Thoracic aorta (tissue), 2 donors: ENCODE results near the gene VEGFA. TPM values are rescaled to one million over a fixed set of nuclear protein-coding genes. Genes with fewer than 3 reads are reported as not detected.

Experiments
- ATAC-seq: fragments of 150-250 bp; one replicate; pipeline ENCODE4 v1.8.0; 2017; ENCODE audit warnings: low read depth; ENCODE audit not compliant: insufficient number of reproducible peaks, low FRiP score
- DNase-seq: peaks from one replicate; pipeline ENCODE4 v3.0.0-alpha.2; 2020; ENCODE audit warnings: low spot score
- H3K27ac ChIP-seq, 2 donors: fragments of 200-600 bp; sonication (generic); 1 replicate in 1 of 2; 2 replicates in 1 of 2; pipeline ENCODE4 v1.5.1; 2016; ENCODE audit warnings: mild to moderate bottlenecking in 2 of 2, moderate library complexity in 2 of 2
- H3K27me3 ChIP-seq: fragments of 200-600 bp; sonication (generic); replicated peaks from 2 replicates; pipeline ENCODE4 v1.6.0; 2016; ENCODE audit warnings: mild to moderate bottlenecking; ENCODE audit not compliant: insufficient read depth
- H3K36me3 ChIP-seq: fragments of 200-600 bp; sonication (generic); one replicate; pipeline ENCODE4 v1.5.1; 2016
- H3K4me1 ChIP-seq, 2 donors: fragments of 200-600 bp; sonication (generic); 1 replicate in 1 of 2; 2 replicates in 1 of 2; pipeline versions ENCODE4 v1.5.1 to v1.6.0; 2016; ENCODE audit warnings: low read depth in 2 of 2, mild to moderate bottlenecking in 1 of 2; ENCODE audit not compliant: control insufficient read depth in 1 of 2
- H3K4me3 ChIP-seq: fragments of 200-600 bp; sonication (generic); 2 replicates; pipeline ENCODE4 v1.5.1; 2016; ENCODE audit warnings: mild to moderate bottlenecking
- H3K9me3 ChIP-seq: fragments of 200-600 bp; sonication (generic); 2 replicates; pipeline ENCODE4 v1.5.1; 2016
- total RNA-seq, 2 donors: library from RNA; depleted of rRNA; stranded (reverse); fragments of >200 nt; gene quantifications; one replicate each; pipeline versions ENCODE4 v1.1.0 to v1.2.3, GENCODE V29; 2016
- TF ChIP-seq, protein P1 (sequence below): fragments of 200-600 bp; sonication (generic); IDR thresholded peaks from one replicate; pipeline ENCODE4 v1.5.1; 2019; ENCODE audit warnings: antibody characterized with exemption

Gene VEGFA
- total RNA-seq, 2 donors from 2014 or later, result 36.0 to 117 TPM

GRCh38 chr6:43796903-43797890, 27.2 kb downstream of the VEGFA start:
- TF ChIP-seq, protein P1, sequence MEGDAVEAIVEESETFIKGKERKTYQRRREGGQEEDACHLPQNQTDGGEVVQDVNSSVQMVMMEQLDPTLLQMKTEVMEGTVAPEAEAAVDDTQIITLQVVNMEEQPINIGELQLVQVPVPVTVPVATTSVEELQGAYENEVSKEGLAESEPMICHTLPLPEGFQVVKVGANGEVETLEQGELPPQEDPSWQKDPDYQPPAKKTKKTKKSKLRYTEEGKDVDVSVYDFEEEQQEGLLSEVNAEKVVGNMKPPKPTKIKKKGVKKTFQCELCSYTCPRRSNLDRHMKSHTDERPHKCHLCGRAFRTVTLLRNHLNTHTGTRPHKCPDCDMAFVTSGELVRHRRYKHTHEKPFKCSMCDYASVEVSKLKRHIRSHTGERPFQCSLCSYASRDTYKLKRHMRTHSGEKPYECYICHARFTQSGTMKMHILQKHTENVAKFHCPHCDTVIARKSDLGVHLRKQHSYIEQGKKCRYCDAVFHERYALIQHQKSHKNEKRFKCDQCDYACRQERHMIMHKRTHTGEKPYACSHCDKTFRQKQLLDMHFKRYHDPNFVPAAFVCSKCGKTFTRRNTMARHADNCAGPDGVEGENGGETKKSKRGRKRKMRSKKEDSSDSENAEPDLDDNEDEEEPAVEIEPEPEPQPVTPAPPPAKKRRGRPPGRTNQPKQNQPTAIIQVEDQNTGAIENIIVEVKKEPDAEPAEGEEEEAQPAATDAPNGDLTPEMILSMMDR, result no peak
- Histone ChIP-seq H3K4me1 (no peaks in the 10 kb centered on the region), H3K9me3 (no peaks in the 10 kb centered on the region), H3K27me3 (no peaks in the 10 kb centered on the region), H3K36me3 (no peaks in the 10 kb centered on the region), H3K27ac (no peak overlapping the region), H3K4me3 (no peak overlapping the region)
- ATAC-seq (no peak), DNase-seq (no peak)

- ATAC-seq, result no peak
- Histone ChIP-seq H3K4me3 (no peak overlapping the region), H3K27ac (no peak overlapping the region), H3K9me3 (no peaks in the 10 kb centered on the region), H3K36me3 (no peaks in the 10 kb centered on the region), H3K27me3 (no peaks in the 10 kb centered on the region), H3K4me1 (no peaks in the 10 kb centered on the region)
- no peak for DNase-seq
- TF ChIP-seq, protein P1, result no peak
Observed at GRCh38 chr6:43797919-43798318, 27.9 kb downstream of the VEGFA start.

GRCh38 chr6:43798688-43799444, 28.9 kb downstream of the VEGFA start:
- no peak overlapping the region for H3K4me3 ChIP-seq
- TF ChIP-seq, protein P1, result no peak
- no peak overlapping the region for H3K27ac ChIP-seq
- H3K36me3 ChIP-seq, result no peaks in the 10 kb centered on the region
- ATAC-seq (no peak), DNase-seq (no peak)
- H3K4me1 ChIP-seq, result no peaks in the 10 kb centered on the region
- H3K9me3 ChIP-seq, result no peaks in the 10 kb centered on the region
- no peaks in the 10 kb centered on the region for H3K27me3 ChIP-seq

DNA sequence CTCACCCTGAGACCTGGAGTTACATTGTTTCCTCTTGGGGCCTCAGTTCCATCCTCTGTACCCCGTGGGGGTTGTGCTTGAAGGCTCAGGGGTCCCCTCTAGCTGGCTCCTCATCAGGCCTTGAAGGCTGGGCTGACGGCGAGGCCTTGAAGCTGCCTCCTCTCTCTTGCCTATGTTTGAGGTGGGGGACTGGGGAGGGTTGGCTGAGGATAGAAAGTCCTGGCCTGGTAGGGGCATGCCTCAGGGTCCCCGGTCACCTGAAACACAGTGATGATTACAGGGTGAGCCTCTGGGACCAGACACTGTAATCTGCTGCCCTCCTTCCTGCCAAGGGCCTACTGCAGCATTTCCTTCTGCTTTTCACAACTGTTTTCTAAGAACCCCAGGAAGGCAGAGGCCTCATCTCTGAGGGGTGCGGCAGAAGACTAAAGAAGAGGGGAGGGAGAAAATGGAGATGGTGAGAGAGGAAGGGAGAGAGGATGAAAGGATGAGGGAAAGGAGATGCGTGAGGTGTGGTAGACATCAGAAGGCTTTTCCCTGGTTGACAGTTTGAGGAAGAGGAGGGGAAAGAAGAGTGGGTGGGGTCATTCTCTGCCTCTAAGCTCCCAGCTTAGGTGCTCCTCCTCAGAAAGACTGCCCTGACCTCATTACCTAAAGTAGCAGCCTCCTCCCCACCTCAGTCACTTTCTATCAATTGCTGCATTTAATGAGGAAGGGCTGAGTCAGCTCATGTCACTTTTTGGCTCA, 29.7 kb downstream of the VEGFA start:
- no peaks in the 10 kb centered on the region for H3K4me1 ChIP-seq
- ATAC-seq, result no peak
- TF ChIP-seq, protein P1, result no peak
- no peak overlapping the region for H3K4me3 ChIP-seq
- no peaks in the 10 kb centered on the region for H3K36me3 ChIP-seq
- no peak overlapping the region for H3K27ac ChIP-seq
- no peaks in the 10 kb centered on the region for H3K27me3 ChIP-seq
- DNase-seq, result no peak
- H3K9me3 ChIP-seq, result no peaks in the 10 kb centered on the region

DNA sequence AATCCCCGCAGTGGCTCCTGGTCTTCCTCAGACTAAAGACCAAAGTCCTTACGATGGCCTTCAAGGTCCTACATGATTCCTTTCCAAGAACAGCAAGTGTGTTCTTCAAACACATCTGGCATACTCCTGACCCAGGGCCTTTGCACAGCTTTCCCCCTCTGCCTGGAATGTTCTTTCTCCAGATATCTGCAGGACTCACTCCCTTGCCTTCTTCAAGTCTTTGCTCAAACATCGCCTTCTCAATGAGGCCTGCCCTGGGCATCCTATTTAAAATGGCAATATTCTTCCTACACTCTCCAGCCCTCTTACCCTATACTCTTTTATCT, 30.2 kb downstream of the VEGFA start:
- no peaks in the 10 kb centered on the region for H3K36me3 ChIP-seq
- H3K27me3 ChIP-seq, result no peaks in the 10 kb centered on the region
- no peak overlapping the region for H3K27ac ChIP-seq
- H3K9me3 ChIP-seq, result no peaks in the 10 kb centered on the region
- no peak overlapping the region for H3K4me3 ChIP-seq
- no peak for ATAC-seq
- TF ChIP-seq, protein P1, result no peak
- no peak for DNase-seq
- no peaks in the 10 kb centered on the region for H3K4me1 ChIP-seq
